ENCODE measurements around the gene PSENEN.
"Not testable (repeated sequence)": the region's sequence is repeated elsewhere in the genome, so short reads cannot be mapped to it uniquely, and the experiment has no call there.

The PSENEN gene

DNA sequence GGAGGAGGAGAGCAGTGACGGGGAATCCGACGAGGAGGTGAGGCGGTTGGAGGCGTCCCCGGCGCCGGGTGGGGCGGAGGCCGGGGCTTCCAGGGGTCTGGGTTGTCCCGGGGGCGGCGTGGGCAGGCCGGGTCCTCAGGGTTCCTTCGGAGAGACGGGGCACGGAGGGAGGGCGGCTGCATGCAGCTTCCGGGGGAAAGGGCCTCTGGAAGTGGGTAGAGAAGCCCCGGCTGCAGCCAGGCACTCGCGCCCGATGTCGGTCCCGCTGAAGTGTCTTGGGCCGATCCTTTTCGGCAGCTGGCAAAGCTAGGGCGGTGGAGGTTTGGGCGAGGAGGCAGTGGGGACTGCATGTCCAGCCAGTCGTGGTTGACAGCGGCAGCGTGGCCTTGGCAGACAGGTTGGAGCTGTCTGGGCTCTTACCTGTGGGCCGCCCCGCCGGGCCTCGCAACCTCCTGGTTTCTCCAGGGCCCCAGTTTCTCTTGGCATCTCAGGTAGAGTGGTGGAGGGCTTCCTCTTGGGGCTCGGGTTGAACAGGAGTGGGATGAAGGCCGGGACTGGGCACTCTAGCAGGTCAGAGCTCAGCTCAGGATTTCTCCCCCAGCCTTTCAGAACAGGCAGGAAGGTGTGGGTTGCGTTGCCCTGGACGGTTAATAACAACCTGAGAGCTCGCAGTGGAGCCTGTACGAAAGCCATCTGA lies 27.0 kb upstream of the PSENEN start:
- DNase-seq, result peak in 3 of 4 experiments; percentile 23 to 44 (median 28)

DNA sequence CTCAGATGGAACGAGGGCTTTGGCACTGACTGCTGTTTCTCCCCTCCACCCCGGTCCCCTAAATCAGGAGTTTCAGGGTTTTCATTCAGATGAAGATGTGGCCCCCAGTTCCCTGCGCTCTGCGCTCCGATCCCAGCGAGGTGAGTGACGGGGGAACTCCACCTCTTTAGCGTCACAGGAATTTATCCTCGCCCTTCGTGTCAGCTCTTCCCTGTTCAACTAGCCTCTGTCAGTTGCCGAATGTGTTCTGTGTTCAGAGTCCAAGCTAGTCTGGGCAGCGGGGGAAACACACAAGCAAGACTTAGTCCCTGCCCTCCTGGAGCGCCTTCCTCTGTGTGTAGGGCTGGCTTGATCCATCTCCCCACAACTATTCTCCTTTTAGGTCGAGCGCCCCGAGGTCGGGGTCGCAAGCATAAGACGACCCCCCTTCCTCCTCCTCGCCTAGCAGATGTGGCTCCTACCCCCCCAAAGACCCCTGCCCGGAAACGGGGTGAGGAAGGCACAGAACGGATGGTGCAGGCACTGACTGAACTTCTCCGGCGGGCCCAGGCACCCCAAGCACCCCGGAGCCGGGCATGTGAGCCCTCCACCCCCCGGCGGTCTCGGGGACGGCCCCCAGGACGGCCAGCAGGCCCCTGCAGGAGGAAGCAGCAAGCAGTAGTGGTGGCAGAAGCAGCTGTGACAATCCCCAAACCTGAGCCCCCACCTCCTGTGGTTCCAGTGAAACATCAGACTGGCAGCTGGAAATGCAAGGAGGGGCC lies 25.9 kb upstream of the PSENEN start:
- DNase-seq, result no peak

DNA sequence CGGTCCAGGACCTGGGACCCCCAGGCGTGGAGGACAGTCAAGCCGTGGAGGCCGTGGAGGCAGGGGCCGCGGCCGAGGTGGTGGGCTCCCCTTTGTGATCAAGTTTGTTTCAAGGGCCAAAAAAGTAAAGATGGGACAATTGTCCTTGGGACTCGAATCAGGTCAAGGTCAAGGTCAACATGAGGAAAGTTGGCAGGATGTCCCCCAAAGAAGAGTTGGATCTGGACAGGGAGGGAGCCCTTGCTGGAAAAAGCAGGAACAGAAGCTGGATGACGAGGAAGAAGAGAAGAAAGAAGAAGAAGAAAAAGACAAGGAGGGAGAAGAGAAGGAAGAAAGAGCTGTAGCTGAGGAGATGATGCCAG lies 25.3 kb upstream of the PSENEN start:
- no peak for DNase-seq

DNA sequence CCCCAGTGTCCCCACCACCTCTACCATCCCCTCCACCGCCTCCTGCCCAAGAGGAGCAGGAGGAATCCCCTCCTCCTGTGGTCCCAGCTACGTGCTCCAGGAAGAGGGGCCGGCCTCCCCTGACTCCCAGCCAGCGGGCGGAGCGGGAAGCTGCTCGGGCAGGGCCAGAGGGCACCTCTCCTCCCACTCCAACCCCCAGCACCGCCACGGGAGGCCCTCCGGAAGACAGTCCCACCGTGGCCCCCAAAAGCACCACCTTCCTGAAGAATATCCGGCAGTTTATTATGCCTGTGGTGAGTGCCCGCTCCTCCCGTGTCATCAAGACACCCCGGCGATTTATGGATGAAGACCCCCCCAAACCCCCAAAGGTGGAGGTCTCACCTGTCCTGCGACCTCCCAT lies 24.8 kb upstream of the PSENEN start:
- DNase-seq, result no peak

DNA sequence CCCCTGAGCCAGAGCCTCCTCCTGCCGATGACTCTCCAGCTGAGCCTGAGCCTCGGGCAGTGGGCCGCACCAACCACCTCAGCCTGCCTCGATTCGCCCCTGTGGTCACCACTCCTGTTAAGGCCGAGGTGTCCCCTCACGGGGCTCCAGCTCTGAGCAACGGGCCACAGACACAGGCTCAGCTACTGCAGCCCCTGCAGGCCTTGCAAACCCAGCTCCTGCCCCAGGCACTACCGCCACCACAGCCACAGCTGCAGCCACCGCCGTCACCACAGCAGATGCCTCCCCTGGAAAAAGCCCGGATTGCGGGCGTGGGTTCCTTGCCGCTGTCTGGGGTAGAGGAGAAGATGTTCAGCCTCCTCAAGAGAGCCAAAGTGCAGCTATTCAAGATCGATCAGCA lies 24.1 kb upstream of the PSENEN start:
- DNase-seq, result no peak

DNA sequence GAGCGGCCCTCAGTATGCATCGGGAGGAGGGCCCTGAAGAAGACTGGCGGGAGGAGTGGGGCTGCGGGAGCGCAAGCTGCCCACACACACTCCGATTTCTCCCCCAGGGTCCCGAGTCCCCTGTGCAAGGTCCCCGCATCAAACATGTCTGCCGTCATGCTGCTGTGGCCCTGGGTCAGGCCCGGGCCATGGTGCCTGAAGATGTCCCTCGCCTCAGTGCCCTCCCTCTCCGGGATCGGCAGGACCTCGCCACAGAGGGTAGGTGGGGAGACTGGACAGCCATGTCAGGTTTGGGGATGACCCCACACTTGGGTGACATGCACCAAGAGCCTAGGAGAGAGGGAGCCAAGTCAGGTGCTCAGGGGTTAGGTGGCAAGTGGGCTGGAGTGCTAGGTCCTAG lies 23.0 kb upstream of the PSENEN start:
- no peak for DNase-seq

DNA sequence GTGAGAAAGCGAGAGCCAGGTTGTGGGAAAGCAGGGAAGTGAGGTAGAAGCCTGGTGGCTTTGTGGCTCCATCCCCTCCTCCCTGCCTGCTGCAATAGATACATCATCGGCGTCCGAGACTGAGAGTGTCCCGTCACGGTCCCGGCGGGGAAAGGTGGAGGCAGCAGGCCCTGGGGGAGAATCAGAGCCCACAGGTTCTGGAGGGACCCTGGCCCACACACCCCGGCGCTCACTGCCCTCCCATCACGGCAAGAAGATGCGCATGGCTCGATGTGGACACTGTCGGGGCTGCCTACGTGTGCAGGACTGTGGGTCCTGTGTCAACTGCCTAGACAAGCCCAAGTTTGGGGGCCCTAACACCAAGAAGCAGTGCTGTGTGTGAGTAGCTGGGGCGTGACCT lies 22.6 kb upstream of the PSENEN start:
- DNase-seq, result no peak

DNA sequence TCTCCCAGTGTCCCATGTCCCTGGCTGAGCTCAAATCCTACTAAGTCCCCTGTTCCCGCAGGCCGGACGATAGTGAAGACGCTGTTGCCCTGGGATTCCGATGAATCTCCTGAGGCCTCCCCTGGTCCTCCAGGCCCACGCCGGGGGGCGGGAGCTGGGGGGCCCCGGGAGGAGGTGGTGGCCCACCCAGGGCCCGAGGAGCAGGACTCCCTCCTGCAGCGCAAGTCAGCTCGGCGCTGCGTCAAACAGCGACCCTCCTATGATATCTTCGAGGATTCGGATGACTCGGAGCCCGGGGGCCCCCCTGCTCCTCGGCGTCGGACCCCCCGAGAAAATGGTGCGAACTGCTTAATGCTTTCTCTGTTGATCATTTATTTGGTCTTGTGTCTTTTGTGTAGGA lies 21.8 kb upstream of the PSENEN start:
- DNase-seq, result no peak

DNA sequence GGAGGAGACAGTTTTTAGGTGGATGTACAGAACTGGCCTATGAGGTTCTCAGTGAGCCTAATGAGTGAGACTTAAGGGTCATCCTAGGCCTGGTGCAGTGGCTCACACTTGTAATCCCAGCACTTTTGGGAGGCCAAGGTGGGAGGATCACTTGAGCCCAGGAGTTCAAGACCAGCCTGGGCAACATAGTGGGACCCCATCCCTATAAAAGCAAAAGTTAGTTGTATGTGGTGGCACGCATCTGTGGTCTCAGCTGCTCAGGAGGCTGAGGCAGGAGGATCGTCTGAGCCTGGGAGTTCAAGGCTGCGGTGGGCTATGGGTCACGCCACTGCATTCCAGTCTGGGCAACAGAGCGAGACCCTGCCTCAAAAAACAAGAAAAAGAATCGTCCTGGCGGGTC lies 21.3 kb upstream of the PSENEN start:
- DNase-seq, result not testable (repeated sequence)

DNA sequence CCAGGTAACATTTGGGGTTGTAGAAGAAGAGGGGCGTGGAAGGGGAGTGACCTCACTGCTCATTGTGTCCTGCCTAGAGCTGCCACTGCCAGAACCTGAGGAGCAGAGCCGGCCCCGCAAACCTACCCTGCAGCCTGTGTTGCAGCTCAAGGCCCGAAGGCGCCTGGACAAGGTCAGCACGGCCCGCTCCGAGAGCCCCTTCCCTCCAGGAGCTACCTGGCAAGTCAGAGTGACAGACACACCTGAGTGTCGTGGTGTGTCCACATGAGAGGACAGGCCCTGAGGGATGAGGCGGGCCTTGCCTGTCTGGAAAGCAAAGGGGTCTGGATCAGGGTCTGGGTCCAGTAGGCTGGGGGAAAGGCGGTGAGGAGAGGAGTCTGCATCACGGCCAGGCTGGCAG lies 20.9 kb upstream of the PSENEN start:
- no peak for DNase-seq

DNA sequence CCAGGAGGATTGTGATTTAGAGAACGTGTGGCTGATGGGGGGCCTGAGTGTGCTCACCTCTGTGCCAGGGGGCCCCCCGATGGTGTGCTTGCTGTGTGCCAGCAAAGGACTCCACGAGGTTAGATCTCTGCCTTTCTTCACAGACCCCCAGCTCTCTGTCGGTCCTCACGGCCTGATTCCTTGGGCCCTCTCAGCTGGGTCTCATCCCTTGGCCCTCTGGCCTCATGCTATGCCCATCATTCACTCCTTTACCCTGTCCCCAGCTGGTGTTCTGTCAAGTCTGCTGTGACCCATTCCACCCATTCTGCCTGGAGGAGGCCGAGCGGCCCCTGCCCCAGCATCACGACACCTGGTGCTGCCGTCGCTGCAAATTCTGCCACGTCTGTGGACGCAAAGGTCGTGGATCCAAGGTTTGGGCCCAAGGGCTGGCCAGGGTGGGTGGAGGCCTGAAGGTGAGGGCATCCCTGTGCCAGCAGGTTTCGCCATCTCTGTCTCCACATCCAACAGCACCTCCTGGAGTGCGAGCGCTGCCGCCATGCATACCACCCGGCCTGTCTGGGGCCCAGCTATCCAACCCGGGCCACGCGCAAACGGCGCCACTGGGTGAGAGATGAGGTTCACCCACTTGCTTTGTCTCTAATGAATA lies 20.1 kb upstream of the PSENEN start:
- DNase-seq, result no peak

DNA sequence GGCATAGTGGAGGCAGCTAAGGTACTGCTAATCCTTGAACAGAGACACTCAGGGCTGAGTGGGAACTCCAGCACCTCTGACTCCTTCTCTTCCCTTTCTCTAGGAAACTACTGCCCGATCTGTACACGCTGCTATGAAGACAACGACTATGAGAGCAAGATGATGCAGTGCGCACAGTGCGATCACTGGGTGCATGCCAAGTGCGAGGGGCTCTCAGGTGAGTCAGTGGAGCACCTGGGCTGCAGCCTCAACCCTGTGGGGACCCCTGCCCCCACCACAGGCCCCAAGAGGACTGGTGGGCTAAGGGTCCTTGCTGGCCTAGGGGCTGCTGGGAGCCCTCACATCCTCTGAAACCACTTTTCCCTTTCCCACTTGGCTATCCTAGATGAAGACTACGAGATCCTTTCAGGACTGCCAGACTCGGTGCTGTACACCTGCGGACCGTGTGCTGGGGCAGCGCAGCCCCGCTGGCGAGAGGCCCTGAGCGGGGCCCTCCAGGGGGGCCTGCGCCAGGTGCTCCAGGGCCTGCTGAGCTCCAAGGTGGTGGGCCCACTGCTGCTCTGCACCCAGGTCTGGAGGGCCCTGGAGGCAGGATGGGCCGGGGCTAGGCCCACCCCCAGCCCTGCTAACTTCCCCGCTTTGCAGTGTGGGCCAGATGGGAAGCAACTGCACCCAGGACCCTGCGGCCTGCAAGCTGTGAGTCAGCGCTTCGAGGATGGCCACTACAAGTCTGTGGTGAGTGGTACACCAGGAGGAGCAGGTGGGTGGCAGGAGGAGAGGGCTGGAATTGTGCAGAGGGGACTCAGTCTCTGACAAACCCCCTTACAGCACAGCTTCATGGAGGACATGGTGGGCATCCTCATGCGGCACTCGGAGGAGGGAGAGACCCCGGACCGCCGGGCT lies 18.1 kb upstream of the PSENEN start:
- no peak for DNase-seq

DNA sequence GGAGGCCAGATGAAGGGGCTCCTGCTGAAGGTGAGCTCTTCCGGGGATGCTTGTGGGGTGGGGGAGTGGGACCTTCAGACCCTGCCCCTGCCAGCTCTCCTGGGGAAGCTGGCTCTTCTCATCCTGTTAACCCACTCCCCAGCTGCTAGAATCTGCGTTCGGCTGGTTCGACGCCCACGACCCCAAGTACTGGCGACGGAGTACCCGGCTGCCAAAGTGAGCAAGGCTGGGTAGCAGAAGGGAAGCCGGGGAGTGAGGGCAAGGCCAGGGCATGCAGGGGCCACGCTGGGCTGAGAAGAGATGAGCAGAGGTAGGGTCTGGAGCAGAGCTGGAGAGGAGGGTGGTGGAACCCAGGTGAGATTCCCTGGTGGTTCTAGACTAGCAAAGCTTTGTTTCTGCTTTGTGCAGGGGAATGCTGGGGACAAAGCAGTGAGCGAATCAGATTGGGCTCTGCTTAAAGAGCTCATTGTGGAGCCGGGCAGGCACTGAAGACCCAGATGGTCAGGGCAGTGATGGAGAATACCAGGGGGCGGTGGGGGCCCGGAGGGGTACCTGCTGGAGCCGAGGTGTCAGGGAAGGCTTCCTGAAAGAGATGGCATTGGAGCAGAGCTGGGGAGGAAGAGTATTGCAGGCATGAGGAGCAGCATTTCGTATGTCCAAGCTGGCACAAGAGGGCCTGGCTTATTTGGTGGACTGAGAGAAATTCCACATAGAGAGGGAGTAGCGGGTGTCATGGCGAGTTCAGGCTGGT lies 17.3 kb upstream of the PSENEN start:
- no peak for DNase-seq

DNA sequence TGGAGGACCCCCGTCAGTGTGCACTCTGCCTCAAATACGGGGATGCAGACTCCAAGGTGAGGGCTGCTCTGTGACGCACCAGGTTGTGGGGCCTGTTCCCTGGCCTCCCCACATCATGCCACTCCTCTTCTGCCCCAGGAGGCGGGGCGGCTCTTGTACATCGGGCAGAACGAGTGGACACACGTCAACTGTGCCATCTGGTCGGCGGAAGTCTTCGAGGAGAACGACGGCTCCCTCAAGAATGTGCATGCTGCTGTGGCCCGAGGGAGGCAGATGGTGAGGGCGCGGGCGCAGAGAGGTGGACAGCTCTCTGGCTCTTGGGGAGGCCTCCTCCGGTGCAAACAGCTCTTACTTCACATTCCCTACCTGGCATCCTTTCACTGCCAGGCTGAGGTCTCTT lies 16.4 kb upstream of the PSENEN start:
- DNase-seq, result no peak

DNA sequence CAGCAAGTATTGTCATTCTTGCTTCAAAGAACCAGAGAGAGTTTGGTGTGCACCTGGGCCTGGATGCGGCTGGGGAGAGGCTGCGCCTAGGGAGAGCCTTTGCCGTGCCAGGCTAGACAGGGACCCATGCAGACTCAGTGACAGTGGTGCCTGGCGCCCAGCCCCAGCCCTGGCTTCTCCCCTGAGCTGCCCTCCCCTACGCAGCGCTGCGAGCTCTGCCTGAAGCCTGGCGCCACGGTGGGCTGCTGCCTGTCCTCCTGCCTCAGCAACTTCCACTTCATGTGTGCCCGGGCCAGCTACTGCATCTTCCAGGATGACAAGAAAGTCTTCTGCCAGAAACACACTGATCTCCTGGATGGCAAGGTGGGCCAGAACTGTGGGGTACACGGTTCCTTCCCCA lies 15.7 kb upstream of the PSENEN start:
- DNase-seq, result no peak

DNA sequence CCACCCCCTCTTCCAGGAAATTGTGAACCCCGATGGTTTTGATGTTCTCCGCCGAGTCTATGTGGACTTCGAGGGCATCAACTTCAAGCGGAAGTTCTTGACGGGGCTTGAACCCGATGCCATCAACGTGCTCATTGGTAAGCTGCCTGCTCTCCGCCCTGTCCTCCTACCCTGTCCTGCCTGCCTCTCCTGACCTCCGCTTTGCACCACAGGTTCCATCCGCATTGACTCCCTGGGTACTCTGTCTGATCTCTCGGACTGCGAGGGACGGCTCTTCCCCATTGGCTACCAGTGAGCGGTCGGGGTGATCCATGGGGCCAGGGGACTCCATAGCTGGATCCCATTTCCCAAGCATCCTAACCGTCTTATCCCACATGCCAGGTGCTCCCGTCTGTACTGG lies 15.1 kb upstream of the PSENEN start:
- no peak for DNase-seq

DNA sequence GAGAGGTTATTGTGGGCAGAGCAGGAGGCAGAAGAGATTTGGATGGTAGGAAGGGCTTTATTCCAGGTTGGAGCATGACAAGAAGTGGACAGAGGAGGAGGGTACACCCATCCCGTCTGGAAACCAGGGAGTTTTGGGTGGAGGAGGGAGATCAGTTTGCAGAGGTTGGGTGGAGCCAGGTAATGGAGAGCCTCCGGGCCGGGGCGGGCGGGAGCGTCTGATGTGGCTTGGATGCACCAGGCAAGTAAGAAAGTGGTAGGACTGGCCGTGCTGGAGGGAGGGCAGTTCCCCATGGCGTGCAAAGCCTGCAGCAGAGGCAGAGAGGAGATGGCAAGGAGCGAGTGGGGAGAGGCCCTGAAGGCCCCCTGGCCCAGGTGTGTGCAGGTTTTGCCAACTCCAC lies 14.1 kb upstream of the PSENEN start:
- no peak for DNase-seq

DNA sequence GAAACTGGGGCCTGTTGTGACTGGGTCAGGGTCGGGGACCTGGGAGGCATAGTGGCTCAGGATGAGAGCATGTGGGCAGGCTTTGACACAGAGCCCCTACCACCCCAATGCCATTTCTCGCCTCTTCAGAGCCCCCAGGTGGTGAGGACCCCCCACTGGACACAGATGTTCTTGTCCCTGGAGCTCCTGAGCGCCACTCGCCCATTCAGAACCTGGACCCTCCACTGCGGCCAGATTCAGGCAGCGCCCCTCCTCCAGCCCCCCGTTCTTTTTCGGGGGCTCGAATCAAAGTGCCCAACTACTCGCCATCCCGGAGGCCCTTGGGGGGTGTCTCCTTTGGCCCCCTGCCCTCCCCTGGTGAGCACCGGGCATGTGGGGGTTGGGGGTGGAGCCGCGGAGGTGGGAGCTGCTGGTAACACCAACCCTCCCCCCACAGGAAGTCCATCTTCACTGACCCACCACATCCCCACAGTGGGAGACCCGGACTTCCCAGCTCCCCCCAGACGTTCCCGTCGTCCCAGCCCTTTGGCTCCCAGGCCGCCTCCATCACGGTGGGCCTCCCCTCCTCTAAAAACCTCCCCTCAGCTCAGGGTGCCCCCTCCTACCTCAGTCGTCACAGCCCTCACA lies 13.6 kb upstream of the PSENEN start:
- DNase-seq, result no peak

DNA sequence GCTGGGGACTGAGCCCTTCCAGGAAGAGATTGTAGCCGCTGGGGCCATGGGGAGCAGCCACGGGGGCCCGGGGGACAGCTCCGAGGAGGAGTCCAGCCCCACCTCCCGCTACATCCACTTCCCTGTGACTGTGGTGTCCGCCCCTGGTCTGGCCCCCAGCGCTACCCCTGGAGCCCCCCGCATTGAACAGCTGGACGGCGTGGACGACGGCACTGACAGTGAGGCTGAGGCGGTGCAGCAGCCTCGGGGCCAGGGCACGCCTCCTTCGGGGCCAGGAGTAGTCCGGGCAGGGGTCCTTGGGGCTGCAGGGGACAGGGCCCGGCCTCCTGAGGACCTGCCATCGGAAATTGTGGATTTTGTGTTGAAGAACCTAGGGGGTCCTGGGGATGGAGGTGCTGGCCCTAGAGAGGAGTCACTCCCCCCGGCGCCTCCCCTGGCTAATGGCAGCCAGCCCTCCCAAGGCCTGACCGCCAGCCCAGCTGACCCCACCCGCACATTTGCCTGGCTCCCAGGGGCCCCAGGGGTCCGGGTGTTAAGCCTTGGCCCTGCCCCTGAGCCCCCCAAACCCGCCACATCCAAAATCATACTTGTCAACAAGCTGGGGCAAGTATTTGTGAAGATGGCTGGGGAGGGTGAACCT lies 12.8 kb upstream of the PSENEN start:
- no peak for DNase-seq

DNA sequence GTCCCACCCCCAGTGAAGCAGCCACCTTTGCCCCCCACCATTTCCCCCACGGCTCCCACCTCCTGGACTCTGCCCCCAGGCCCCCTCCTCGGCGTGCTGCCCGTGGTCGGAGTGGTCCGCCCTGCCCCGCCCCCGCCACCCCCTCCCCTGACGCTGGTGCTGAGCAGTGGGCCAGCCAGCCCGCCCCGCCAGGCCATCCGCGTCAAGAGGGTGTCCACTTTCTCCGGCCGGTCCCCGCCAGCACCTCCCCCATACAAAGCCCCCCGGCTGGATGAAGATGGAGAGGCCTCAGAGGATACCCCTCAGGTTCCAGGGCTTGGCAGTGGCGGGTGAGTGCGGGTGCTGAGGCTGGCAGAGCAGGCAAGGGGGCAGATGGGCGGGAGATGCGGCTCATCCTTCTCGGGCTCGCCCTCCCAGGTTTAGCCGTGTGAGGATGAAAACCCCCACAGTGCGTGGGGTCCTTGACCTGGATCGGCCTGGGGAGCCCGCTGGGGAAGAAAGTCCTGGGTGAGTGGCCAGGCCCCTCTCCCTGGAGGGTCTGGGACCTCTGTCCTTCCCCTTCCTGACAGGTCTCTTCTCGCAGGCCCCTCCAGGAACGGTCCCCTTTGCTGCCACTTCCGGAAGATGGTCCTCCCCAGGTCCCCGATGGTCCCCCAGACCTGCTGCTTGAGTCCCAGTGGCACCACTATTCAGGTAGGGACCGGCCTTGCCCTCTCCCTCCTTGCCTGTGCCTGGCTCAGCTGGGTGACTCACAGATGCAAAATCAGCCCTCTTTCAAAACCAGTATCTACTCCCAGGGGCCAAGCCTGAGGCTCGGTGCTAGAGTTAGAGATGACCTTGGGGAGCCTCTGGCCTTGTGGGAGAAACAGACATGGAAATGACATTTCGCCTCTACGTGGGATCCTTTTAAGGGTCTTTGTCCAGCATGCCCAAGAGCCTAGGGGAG lies 12.0 kb upstream of the PSENEN start:
- no peak for DNase-seq
